SIG-M5 treated with dmso at 0.1 percent for 504 hours (cell line): ENCODE results near the gene PPP1R9A.

Experiments
- DNase-seq: peaks from one replicate; lab custom pipeline; 2025; ENCODE audit not compliant: unreplicated experiment; lab: John Stamatoyannopoulos, UW

Gene PPP1R9A

DNA sequence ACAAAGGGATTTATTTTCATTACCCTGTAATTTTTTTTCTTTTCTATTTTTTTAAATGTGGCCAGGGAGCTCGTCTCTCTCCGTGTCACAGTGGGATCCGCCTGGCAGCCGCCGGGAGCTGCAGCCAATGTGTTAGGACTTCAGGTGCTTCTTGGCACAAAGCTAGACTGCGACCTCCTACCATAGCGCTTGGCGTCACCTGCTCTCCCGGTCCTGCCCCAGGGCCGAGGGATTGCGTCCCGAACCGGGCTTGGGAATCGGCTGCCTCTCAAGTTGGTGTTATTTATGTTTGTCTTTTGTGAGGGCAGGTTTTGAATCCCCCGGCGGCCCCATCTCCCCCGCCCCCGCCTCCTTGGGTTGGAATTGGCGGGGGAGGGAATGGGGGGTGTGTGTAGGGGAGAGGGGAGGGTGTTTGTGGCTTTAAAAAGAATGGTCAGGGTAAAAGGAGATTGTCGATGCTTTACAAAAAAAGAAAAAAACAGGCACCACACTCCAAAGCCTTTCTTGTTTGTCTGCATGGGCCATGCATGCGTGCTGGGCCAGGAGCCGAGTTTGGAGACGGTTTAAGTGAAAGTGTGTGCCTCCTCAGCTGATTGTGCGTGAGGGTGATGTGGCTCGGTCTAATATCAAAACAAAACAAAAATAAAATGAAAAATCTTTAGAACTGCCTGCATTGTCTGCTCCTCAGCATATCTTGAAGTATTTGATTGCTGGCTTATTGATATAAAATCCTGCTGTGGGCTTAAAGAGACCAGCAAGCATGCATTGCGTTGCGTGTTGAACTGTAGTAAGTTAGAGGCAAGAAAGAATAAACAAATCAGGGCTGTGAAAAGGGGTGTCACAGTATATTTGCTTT lies 1.2 kb downstream of the PPP1R9A start:
- DNase-seq = no peak

DNA sequence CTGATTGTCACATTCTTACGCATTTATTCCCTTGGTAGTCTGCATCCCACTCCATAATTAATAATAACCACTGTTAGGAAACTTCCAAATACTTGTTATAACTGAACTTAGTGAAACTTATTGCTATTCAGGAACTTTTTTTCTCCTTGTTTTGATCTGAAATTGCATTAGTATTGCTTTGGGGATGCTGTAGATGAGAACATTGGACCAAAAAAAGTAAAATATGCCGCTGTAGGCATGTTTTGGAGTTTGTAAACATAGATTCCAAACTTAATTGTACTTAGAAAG lies 1.7 kb downstream of the PPP1R9A start:
- DNase-seq = no peak

DNA sequence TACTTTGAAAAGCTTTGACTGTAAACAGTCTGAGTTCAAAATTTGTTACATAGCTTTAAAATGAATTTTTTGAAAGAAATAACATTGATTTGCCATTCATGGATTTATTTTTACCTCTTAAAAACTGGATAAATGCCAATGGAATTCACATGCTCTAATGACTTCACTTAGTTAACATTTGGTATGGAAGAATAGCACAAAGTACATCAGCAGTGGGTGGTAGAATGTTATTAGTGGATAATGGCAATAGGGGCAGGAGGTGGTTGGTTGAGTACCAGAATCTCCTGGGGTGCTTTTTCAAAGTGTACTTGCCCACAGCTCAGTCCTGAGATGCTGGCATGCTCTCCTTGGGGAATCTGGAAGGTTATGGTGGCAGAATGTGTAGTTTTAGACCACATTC lies 4.7 kb downstream of the PPP1R9A start:
- no peak for DNase-seq

DNA sequence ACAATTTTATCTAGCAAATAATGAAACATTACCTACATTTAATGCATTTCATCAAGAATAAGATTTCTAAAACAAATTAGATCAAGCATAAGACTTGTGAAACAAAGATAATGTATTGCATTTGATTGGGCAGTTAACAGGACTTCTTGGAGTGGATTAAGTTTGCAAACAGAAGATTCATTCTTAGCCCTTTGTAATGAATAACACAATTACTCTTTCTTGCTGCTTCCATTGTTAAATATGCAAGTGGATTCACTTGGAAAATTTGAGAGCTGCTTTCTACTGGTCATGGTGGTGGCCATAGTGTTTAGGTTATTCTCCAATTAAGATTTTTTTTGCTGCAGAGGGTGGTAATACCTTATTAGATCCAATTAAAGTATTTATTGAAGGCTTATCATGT lies 6.0 kb downstream of the PPP1R9A start:
- no peak for DNase-seq

DNA sequence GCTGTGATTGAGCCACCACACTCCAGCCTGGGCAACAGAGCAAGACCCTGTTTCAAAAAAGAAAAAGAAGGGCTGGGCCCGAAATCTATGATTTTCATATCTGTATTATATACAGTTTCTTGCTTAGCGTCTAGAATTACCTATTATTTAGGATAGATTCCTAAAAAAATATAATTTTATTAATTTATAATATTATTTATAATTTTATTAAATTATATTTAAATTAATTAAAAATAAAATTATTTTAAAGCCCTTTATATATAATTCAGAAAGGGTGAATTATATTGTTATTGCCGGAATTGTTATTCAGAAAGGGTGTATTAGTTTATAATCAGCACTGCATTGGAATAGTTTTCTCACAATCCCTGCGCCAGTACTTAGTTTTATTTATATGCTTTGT lies 14.5 kb downstream of the PPP1R9A start:
- no peak for DNase-seq

DNA sequence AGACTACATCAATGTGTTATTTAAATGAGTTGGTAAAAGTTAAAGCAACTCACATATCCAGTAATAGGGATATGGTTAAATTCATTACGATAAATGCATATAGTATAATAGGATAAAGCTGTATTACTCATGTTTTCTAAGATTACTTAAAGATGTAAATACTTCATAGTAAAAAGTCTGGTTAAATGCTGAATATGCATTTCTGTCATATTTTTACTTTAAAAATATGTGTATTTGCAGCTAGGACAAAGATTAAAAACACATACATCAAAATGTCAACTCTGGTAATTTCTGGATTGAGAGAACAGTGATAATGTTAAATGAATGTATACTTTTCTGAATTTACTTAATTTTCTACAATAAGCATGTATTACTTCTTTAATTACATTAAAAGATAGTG lies 15.1 kb downstream of the PPP1R9A start:
- DNase-seq = no peak

DNA sequence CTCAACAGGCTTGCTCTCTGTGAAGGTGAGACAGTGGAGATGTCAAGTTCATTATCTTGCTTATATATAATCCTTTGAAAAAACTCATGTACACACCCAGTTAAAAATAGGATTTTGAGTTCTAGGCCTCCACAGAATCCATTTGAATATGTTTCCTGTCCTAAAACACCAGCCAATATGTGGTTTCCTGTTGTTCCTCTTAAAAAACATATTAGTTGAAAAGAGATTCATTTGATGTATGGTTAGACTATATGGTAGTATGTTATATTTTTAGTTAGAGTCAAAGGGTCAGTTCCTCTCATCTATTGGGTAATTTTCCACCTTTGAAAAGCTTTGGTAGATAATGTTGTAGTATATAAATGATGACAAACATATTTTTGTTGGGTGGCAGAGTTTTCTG lies 16.0 kb downstream of the PPP1R9A start:
- DNase-seq = no peak

DNA sequence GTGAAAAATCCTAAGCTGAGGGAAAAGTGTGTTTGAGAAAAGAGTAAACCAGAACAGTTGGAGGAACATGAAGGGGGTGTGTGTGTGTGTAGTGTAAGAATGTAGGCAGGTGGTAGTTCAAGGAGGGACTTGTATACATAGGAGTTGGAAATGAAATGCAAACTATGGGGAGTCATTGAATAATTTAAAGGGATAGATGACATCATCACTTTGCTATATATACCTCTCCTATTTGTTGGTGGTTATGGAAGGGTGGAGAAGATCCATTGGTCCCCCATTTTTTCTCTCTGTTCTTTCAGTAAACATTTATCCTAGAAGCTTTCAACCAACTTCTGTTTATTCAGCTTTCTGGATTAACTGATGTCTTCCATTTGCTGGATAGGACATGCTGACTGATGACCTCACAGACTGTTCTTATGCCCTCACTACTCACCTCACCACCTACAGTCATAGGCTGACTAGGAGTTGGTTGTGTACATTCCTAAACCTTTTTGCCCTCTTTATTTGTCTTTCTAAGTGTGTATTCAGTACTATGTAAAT lies 20.8 kb downstream of the PPP1R9A start:
- DNase-seq = no peak

DNA sequence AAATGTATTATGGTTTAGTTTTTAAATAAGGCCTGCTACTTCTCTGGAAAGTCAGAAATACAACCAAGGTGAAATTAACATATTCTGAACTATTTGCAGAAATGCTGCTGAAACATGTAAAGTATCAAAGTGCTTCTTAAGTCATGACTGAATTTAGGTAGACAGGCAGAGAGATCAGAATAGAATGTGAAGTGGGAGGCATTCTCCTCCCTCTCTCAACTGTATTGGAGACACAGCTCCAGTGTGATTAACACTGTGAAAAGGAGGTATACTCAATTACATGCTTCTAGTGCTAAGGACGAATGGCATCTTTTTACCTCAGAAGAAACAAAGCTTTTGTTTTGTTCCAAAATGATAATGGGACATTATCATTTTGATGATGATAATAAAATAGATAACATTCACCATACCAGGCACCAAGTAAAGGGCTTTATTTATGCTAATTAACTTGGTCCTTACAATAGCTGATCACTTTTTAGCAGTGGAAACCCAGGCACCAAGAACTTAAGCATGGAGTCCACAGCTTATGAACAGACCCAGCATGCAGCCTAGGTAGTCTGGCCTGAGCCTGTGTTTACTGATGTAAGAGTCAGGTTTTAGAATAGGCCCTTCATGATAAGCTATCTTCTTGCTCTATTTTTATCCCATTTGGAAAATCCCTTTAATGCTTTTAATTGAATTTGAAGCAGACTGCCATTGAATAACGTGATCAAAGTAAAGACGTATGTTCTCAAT lies 26.0 kb downstream of the PPP1R9A start:
- no peak for DNase-seq

DNA sequence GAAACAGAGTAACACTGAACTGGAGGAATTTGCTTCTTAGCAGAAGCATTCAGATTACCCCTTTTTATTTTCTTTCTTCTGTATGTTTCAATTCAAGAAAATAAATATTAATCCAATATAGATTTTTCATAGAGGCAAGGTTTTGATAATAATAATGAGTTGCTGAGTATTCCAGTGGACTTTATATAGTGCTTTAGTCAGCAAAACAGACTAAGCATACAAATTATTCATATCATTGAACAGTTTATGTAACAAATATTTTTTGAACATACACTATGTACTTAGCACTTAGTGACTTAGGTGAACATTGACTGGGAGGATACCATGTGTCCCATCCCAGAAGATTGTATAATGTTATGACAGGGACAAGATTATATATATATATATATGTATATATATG lies 32.0 kb downstream of the PPP1R9A start:
- DNase-seq = no peak

DNA sequence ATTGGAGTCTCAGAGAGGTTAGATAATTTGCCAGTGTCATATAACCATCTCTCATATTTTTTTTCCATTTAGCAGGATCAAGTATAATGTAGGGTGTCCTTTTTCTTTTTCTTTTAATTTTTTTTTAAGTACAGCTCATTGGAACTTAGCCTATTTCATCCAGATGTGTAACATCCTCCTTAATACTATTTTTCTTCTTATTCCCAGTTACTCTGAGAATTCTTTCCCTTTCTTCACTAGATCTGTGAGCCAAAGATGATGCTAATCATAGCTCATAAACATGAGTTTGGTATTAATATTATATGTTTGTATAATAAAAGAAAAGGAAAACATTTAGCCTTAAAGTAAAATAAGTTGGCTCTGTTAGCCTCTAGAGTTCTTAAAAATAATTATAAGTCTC lies 32.8 kb downstream of the PPP1R9A start:
- no peak for DNase-seq

DNA sequence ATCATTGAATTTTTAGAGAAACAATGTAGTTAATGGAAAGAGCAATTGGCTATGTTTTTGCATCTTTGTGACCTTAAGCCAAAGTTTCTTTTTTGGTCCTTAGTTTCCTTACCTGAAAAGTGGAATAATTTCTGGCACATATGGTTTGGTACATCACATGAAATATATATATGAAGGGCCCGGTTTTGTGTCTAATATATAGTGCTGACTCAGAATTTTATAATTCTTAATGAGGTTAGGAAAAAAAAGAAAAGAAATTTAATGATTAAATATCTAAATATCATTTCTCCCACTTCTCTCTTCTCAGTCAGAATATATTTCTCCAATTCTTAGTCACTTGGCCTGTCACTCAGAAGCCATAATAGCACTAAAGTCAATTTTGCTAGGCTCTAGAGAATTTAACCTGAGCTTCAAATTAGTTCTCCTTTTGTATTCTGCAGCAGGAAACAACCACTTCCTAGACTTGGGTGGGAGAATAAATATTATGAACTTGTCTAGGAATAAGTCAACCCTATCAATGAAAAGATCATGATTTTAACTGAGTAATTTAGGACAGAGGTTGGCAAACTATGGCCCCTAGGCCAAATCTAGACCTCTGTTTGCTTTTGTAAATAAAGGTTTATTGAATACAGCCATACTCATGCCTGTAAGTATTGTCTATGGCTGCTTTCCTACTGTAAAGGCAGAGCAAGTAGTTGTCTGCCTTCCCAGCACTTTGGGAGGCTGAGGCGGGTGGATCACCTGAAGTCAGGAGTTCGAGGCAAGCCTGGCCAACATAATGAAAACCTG lies 34.6 kb downstream of the PPP1R9A start:
- no peak for DNase-seq

DNA sequence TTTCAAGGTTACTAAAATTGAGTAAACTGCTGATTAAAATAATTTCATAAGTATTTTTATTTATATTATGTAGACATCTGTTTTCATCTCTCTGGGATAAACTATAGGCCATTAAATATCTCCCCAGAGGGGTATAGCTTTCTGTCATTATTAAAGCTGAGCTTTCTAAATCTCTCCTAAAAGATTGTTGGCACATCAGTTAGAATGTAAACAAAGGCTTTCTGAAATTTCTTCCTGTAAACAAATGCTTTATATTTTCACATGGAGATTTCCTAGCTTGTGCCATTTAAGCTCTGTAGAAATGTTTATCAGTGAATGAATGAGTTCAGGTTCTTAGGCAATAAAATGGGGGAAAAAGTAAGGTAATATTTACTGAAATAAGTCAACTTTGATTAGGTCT lies 35.7 kb downstream of the PPP1R9A start:
- DNase-seq = no peak

DNA sequence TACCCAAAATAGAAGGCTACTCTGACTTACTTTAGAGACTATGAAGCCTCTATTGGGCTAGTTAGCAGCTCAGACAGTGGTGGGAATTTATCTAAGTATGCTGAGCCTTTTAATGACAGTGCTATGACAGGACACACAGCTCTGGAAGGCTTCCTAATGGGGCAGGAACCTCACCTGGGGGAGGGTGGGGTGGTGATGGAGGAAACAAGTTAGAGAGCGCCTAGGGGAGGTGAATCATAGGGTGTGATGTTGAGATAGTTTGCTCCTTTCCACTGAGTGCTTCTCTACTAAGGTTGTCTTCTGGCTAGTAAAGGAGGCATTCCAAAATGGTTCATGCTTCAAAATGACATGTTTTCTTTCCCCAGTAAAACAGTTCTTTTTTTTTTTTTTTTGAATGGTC lies 42.1 kb downstream of the PPP1R9A start:
- DNase-seq = no peak

DNA sequence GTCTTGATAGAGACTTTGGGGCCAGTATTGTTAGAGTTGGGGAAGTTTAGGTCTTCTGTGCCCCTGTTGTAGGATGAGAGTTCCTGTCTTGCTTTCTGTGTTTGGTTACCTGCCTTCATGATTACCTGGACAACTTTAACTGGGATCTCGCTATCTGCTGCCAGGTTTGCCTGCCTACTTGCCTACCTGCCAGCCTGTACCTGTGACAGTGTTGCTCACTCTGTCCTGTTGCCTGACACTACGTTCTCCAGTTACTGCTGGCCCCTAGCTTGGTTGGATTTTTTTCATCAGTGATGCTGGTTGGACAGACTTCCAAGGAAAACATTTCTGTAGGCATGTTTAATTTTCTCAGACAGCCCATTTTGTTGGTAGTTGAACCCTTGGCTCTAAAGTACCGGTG lies 48.4 kb downstream of the PPP1R9A start:
- no peak for DNase-seq

DNA sequence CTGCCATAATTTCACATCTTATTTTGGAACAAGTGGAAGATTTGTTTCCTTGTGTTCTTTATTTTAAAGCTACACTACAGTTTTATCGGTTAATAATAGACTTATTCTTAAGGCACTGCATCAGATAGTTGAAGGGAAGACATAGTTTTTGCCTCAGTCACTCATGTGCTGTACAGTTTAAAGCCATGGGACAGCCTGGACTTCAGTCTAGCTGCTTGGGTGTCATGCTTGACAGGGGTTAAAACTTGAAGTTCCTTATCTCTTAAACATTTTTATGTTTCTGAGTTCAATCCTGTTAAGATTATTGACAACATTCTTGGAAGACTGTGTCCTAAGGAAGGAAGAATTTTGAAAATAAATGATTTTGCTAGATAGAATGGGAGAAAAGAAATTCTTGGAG lies 49.7 kb downstream of the PPP1R9A start:
- DNase-seq = no peak

DNA sequence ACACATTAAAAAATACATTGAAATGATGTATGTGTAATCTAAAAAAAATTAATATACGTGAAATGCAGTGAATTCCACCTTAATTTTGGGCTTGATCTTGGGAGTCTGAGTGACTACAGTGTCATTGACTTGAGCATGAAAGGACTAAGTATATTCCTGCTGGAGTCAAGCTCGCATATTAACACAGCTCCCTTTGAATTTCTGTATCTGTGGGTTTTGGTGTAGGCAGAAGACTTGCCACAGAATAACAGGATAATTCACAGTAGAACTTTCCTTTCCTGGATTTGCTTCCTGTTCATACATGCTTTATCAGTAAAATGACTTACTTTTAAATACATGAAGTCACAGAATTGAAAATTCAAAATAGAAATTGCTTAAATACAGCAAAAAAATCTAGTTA lies 55.3 kb downstream of the PPP1R9A start:
- DNase-seq = no peak

DNA sequence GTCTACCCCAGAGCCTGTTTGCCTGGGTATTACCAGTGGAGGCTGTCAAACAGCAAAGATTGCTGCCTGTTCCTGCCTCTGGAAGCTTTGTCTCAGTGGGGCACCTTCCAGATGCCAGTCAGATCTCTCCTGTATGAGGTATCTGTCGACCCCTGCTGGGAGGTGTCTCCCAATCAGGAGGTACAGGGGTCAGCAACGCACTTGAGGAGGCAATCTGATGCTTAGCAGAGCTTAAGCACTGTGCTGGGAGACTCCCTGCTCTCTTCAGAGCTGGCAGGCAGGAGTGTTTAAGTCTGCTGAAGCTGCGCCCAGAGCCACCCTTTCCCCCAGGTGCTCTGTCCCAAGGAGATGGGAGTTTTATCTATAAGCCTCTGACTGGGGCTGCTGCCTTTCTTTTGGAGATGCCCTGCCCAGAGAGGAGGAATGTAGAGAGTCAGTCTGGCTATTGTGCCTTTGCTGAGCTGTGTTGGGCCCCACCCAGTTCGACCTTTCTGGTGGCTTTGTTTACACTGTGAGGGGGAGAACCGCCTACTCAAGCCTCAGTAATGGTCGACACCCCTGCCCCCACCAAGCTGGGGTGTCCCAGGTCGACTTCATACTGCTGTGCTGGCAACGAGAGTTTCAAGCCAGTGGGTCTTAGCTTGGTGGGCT lies 62.2 kb downstream of the PPP1R9A start:
- no peak for DNase-seq

DNA sequence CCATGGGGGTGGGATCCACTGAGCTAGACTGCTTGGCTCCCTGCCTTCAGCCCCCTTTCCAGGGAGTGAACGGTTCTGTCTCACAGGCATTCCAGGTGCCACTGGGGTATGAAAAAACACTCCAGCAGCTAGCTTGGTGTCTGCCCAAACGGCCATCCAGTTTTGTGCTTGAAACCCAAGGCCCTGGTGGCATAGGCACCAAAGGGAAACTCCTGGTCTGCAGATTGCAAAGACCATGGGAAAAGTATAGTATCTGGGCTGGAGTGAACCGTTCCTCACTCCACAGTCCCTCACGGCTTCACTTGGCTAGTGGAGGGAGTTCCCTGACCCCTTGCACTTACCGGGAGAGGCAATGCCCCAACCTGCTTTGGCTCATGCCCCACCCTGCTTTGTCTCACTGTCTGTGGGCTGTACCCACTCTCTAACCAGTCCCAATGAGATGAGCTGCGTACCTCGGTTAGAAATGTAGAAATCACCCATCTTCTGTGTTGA lies 62.7 kb downstream of the PPP1R9A start:
- no peak for DNase-seq

DNA sequence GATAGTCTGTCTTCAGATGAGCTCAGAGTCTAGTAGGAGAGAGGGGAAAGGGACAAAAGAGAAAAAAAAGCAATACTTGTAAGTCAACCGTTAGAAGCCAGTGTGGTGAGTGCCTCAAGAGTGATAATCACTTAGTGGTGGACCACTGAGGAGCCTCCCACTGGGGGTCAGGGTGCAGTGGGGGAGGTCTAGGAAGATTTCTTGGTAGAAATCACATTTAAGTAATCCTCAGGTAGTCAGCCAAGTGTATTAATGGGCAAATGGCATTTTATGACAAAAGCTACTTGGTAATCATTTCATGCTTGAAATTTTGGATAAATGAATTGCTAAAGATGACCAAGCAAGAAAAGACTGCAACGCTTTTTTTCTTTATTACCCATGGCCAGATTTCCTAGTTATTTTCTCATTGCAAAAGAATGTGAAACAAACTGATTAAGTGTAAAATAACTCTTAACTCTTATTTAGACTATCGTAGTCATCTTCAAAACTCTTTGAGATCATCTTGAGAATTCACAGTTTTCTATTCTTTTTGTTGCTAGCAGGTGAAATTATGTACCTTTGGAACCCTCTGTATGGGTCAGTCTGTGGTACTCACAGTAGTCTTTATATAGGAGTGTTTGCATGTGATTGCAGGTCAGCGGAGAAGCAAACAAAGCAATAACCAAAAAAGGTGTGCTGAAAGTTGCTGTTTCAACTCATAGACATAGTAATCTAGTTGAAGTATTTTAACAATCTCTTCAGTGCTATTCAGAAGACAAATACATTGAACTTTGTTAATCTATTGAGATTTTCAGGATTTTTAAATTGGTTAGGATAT lies 63.9 kb downstream of the PPP1R9A start:
- no peak for DNase-seq
